ENCODE data around the gene RBPJL. TPM values are rescaled to one million over a fixed set of nuclear protein-coding genes. Genes with fewer than 3 reads are reported as not detected.

The RBPJL gene
- total and polyA plus RNA-seq, 2 of the 13 experiments (the other 11 are each of a cell fraction or from before 2014, with no cell fraction given) = not detected

GRCh38 chr20:45341579-45341938 lies 34.9 kb downstream of the RBPJL start (continued):
- no peak for TF ChIP-seq HMGXB3 (CRISPR knock-in tag; IDR thresholded peaks at IDR 0.05; ENCODE audit: borderline replicate concordance)
- TF ChIP-seq, protein P1, sequence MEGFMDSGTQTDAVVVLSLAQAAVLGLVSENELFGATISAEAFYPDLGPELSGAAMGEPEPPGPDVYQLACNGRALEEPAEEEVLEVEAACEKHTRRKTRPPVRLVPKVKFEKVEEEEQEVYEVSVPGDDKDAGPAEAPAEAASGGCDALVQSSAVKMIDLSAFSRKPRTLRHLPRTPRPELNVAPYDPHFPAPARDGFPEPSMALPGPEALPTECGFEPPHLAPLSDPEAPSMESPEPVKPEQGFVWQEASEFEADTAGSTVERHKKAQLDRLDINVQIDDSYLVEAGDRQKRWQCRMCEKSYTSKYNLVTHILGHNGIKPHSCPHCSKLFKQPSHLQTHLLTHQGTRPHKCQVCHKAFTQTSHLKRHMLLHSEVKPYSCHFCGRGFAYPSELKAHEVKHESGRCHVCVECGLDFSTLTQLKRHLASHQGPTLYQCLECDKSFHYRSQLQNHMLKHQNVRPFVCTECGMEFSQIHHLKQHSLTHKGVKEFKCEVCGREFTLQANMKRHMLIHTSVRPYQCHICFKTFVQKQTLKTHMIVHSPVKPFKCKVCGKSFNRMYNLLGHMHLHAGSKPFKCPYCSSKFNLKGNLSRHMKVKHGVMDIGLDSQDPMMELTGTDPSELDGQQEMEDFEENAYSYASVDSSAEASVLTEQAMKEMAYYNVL (CRISPR knock-in tag; IDR thresholded peaks at IDR 0.05; ENCODE audit: borderline replicate concordance) = no peak
- no peak for TF ChIP-seq ZNF230 (CRISPR knock-in tag; IDR thresholded peaks at IDR 0.05)
- TF ChIP-seq CBX5 (CRISPR knock-in tag; IDR thresholded peaks at IDR 0.05; ENCODE audit: borderline replicate concordance) = no peak
- no peak for TF ChIP-seq ZNF563 (CRISPR knock-in tag; IDR thresholded peaks at IDR 0.05)
- TF ChIP-seq, protein P2, sequence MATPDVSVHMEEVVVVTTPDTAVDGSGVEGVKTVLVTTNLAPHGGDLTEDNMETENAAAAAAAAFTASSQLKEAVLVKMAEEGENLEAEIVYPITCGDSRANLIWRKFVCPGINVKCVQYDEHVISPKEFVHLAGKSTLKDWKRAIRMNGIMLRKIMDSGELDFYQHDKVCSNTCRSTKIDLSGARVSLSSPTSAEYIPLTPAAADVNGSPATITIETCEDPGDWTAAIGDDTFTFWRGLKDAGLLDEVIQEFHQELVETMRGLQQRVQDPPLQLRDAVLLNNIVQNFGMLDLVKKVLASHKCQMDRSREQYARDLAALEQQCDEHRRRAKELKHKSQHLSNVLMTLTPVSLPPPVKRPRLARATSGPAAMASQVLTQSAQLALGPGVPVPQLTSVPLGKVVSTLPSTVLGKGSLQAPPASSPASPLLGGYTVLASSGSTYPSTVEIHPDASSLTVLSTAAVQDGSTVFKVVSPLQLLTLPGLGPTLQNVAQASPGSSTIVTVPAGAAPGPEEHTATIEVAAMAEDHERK (CRISPR knock-in tag; IDR thresholded peaks at IDR 0.05; ENCODE audit: low read depth) = no peak
- TF ChIP-seq, protein P3, sequence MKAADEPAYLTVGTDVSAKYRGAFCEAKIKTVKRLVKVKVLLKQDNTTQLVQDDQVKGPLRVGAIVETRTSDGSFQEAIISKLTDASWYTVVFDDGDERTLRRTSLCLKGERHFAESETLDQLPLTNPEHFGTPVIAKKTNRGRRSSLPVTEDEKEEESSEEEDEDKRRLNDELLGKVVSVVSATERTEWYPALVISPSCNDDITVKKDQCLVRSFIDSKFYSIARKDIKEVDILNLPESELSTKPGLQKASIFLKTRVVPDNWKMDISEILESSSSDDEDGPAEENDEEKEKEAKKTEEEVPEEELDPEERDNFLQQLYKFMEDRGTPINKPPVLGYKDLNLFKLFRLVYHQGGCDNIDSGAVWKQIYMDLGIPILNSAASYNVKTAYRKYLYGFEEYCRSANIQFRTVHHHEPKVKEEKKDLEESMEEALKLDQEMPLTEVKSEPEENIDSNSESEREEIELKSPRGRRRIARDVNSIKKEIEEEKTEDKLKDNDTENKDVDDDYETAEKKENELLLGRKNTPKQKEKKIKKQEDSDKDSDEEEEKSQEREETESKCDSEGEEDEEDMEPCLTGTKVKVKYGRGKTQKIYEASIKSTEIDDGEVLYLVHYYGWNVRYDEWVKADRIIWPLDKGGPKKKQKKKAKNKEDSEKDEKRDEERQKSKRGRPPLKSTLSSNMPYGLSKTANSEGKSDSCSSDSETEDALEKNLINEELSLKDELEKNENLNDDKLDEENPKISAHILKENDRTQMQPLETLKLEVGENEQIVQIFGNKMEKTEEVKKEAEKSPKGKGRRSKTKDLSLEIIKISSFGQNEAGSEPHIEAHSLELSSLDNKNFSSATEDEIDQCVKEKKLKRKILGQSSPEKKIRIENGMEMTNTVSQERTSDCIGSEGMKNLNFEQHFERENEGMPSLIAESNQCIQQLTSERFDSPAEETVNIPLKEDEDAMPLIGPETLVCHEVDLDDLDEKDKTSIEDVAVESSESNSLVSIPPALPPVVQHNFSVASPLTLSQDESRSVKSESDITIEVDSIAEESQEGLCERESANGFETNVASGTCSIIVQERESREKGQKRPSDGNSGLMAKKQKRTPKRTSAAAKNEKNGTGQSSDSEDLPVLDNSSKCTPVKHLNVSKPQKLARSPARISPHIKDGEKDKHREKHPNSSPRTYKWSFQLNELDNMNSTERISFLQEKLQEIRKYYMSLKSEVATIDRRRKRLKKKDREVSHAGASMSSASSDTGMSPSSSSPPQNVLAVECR (CRISPR knock-in tag; IDR thresholded peaks at IDR 0.05; ENCODE audit: borderline replicate concordance) = no peak
- TF ChIP-seq ZNF768 (CRISPR knock-in tag; IDR thresholded peaks at IDR 0.05) = peak; percentile 25; the same call in 1 of the 2 replicates
- TF ChIP-seq ELK4 (CRISPR knock-in tag; IDR thresholded peaks at IDR 0.05; ENCODE audit: borderline replicate concordance) = no peak
- TF ChIP-seq ZNF512 (CRISPR knock-in tag; IDR thresholded peaks at IDR 0.05) = 0 out of 2 replicates have a peak, but pooled peaks have one; percentile 35
- TF ChIP-seq RAD51 (IDR thresholded peaks at IDR 0.05; ENCODE audit: borderline replicate concordance) = no peak
- no peak for TF ChIP-seq ATF7-NPFF (CRISPR knock-in tag; IDR thresholded peaks at IDR 0.05; ENCODE audit: low read depth)
- no peak for TF ChIP-seq PAF1 (CRISPR knock-in tag; IDR thresholded peaks at IDR 0.05)
- no peak; the same call in 1 of the 2 replicates for TF ChIP-seq SALL2 (CRISPR knock-in tag; IDR thresholded peaks at IDR 0.05)

Measured in HepG2 (cell line).